ENCODE results near the gene ADAMTS14. TPM values are rescaled to one million over a fixed set of nuclear protein-coding genes. Genes with fewer than 3 reads are reported as not detected.

ADAMTS14 gene
- total RNA-seq, 2 experiments from 2014 or later = 0.03 TPM; not detected in 1

DNA sequence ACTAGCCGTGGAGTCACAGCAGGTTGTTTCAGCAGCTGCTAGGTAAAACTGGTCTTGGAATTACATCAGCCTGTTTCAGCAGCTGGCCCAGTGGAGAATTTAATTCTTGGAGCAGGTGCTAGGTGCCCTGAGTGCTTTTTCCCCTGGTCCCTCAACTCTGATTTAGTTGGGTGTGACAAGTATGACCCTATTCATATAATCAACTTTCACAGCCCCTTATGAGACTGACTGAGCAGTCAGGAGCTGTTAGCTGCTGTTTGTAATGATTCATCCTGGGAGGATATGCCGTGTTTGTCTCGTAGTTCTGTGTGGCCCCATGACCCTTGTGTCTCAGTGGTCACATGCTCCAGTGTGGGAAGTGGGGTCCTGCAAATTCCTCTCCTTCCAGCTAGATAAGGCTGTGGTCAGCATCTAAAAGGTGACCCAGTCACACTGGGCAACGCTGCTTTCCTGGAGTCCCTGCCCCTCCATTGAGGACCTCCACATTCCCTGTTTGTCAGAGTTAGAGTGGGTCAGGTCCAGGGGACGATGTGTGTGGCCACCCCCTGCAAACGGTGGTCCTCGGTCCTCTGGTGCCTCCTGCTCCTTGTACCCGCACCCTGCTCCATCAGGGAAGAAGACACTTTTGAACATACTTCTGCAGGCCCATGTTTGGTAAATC lies 84.5 kb downstream of the ADAMTS14 start:
- TF ChIP-seq, protein P1, sequence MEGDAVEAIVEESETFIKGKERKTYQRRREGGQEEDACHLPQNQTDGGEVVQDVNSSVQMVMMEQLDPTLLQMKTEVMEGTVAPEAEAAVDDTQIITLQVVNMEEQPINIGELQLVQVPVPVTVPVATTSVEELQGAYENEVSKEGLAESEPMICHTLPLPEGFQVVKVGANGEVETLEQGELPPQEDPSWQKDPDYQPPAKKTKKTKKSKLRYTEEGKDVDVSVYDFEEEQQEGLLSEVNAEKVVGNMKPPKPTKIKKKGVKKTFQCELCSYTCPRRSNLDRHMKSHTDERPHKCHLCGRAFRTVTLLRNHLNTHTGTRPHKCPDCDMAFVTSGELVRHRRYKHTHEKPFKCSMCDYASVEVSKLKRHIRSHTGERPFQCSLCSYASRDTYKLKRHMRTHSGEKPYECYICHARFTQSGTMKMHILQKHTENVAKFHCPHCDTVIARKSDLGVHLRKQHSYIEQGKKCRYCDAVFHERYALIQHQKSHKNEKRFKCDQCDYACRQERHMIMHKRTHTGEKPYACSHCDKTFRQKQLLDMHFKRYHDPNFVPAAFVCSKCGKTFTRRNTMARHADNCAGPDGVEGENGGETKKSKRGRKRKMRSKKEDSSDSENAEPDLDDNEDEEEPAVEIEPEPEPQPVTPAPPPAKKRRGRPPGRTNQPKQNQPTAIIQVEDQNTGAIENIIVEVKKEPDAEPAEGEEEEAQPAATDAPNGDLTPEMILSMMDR (conservative IDR thresholded peaks at IDR 0.05; ENCODE audit: low read length) = no peak
- TF ChIP-seq EZH2phosphoT487 (IDR thresholded peaks at IDR 0.05; ENCODE audit: borderline replicate concordance, low read depth, low read length) = no peak
- intact Hi-C loops (cut with micrococcal nuclease; ENCODE audit: unreplicated experiment) = loop anchor here (10.0 kb wide), 1 partner anchor 132 kb away; no protein-coding TSS in a partner anchor
- Histone ChIP-seq H3K36me3 (ENCODE audit: insufficient read depth, low read length) (no peaks in the 10 kb centered on the region), H2AFZ (ENCODE audit: low read length) (no peak overlapping the region), H4K20me1 (ENCODE audit: insufficient read depth, low read length) (no peaks in the 10 kb centered on the region), H3K4me3 (ENCODE audit: low read depth, low read length, poor library complexity, severe bottlenecking) (no peak overlapping the region), H3K9me3 (ENCODE audit: low read length) (no peaks in the 10 kb centered on the region), H3K9me2 (ENCODE audit: insufficient read depth, low read length) (no peaks in the 10 kb centered on the region), H3K4me2 (ENCODE audit: low read length) (no peak overlapping the region), H3K4me1 (ENCODE audit: insufficient read depth, low read length, poor library complexity, severe bottlenecking) (peaks cover 9% of the 10 kb centered on the region), H3K79me2 (ENCODE audit: insufficient read depth, low read depth, low read length) (no peaks in the 10 kb centered on the region), H3K27ac (ENCODE audit: low read depth, low read length, poor library complexity, severe bottlenecking) (no peak overlapping the region)
- BruUV-seq (replicated peaks) = no TSS peak
- DNase-seq (ENCODE audit: low spot score) = no peak
- ChIA-PET POLR2A (no interaction called here), CTCF (ENCODE audit: unreplicated experiment) (no interaction called here)

DNA sequence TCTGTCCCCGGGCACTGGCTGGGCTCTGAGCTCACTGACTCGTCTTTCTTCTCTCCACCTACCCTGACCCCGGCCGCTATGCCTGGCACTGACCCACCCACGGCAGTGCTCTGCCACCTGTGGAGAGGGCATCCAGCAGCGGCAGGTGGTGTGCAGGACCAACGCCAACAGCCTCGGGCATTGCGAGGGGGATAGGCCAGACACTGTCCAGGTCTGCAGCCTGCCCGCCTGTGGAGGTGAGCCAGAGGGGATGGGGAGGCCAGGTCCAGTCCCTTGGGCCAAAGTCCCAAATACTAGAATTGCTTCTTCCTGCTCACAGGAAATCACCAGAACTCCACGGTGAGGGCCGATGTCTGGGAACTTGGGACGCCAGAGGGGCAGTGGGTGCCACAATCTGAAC lies 85.5 kb downstream of the ADAMTS14 start:
- POLR2A ChIA-PET = no interaction called here
- Histone ChIP-seq H3K4me1 (ENCODE audit: insufficient read depth, low read length, poor library complexity, severe bottlenecking) (peaks cover 9% of the 10 kb centered on the region), H2AFZ (ENCODE audit: low read length) (no peak overlapping the region), H3K27ac (ENCODE audit: low read depth, low read length, poor library complexity, severe bottlenecking) (no peak overlapping the region), H4K20me1 (ENCODE audit: insufficient read depth, low read length) (no peaks in the 10 kb centered on the region), H3K9me3 (ENCODE audit: low read length) (no peaks in the 10 kb centered on the region), H3K4me3 (ENCODE audit: low read depth, low read length, poor library complexity, severe bottlenecking) (no peak overlapping the region), H3K79me2 (ENCODE audit: insufficient read depth, low read depth, low read length) (no peaks in the 10 kb centered on the region), H3K4me2 (ENCODE audit: low read length) (no peak overlapping the region), H3K36me3 (ENCODE audit: insufficient read depth, low read length) (no peaks in the 10 kb centered on the region), H3K9me2 (ENCODE audit: insufficient read depth, low read length) (no peaks in the 10 kb centered on the region)
- TF ChIP-seq, protein P1 (conservative IDR thresholded peaks at IDR 0.05; ENCODE audit: low read length) = no peak
- TF ChIP-seq EZH2phosphoT487 (IDR thresholded peaks at IDR 0.05; ENCODE audit: borderline replicate concordance, low read depth, low read length) = no peak
- intact Hi-C loops (cut with micrococcal nuclease; ENCODE audit: unreplicated experiment) = loop anchor here (2.0 to 10.0 kb wide), 2 partner anchors 133 to 199 kb away; no protein-coding TSS in a partner anchor
- DNase-seq (ENCODE audit: low spot score) = no peak
- CTCF ChIA-PET (ENCODE audit: unreplicated experiment) = interaction anchor here (0.6 kb wide), 1 partner anchor 211 kb away, joined by 3 read pairs; no protein-coding TSS in a partner anchor
- BruUV-seq (replicated peaks) = no TSS peak

Data from OCI-LY7 (cell line).